K562 (cell line): ENCODE data around the gene NECTIN2.

Source experiments
- ATF1 ChIP-seq, 2 experiments: fragments of 450-650 bp in 1 of 2; IDR thresholded peaks; 2 replicates each; pipeline ENCODE4 v1.6.1; 2016; ENCODE audit warnings: missing compliant biosample characterization in 1 of 2, missing genetic modification characterization in 1 of 2
- CBFA2T2 ChIP-seq: fragments of 450-650 bp; conservative IDR thresholded peaks from 2 replicates; pipeline ENCODE4 v1.6.1; 2017; ENCODE audit warnings: mild to moderate bottlenecking
- CBFB ChIP-seq: sonication (generic); formaldehyde crosslinking; IDR thresholded peaks from 2 replicates; pipeline ENCODE4 v1.4.0; 2020; ENCODE audit warnings: mild to moderate bottlenecking, missing genetic modification reagents
- FOXK2 ChIP-seq, 2 experiments: fragments of 450-650 bp; IDR thresholded peaks in 1 of 2; conservative IDR thresholded peaks in 1 of 2; 2 replicates each; pipeline ENCODE4 v1.6.1; 2016; ENCODE audit warnings: low read depth in 2 of 2, mild to moderate bottlenecking in 1 of 2
- FOXM1 ChIP-seq, 2 experiments: fragments of 450-650 bp in 1 of 2; sonication (generic) in 1 of 2; formaldehyde crosslinking in 1 of 2; IDR thresholded peaks; 2 replicates each; pipeline versions ENCODE4 v1.6.1 to v1.9.0; 2017 to 2022; ENCODE audit warnings: low read depth in 2 of 2, mild to moderate bottlenecking in 2 of 2, missing genetic modification reagents in 1 of 2, moderate library complexity in 1 of 2
- LCOR ChIP-seq: sonication (generic); formaldehyde crosslinking; IDR thresholded peaks from 2 replicates; pipeline ENCODE4 v1.8.0; 2022; ENCODE audit warnings: mild to moderate bottlenecking, missing genetic modification reagents
- PHF8 ChIP-seq: fragments of 200-600 bp; sonication (generic); IDR thresholded peaks from 2 replicates; pipeline ENCODE4 v1.6.1; 2012; ENCODE audit warnings: mixed run types, mild to moderate bottlenecking, inconsistent platforms, low read length, moderate library complexity, borderline replicate concordance
- POLR2A ChIP-seq: fragments of 450-650 bp; conservative IDR thresholded peaks from 2 replicates; pipeline ENCODE4 v1.6.1; 2016
- SETDB1 ChIP-seq: IDR thresholded peaks from one replicate; pipeline ENCODE4 v1.6.1; 2012; ENCODE audit warnings: low read length, control low read depth, inconsistent platforms
- SMAD2 ChIP-seq: fragments of 150-350 bp; IDR thresholded peaks from 2 replicates; pipeline ENCODE4 v1.6.1; 2014; ENCODE audit warnings: low read depth, mild to moderate bottlenecking, low read length
- SMC3 ChIP-seq: conservative IDR thresholded peaks from 2 replicates; pipeline ENCODE4 v1.6.1; 2011; ENCODE audit warnings: low read depth, low read length, improper control_type of control experiment; ENCODE audit not compliant: insufficient read depth
- TF ChIP-seq, protein P1 (sequence below), 3 experiments: IDR thresholded peaks in 2 of 3; conservative IDR thresholded peaks in 1 of 3; 2 replicates each; pipeline ENCODE4 v1.5.1; 2011 to 2012; ENCODE audit warnings: low read length in 3 of 3, mild to moderate bottlenecking in 3 of 3, control low read depth in 2 of 3, improper control_type of control experiment in 1 of 3, inconsistent platforms in 1 of 3, low read depth in 1 of 3, mixed read lengths in 1 of 3, moderate library complexity in 1 of 3; ENCODE audit not compliant: insufficient read depth in 2 of 3
- TF ChIP-seq, protein P2 (sequence below), 2 experiments: fragments of 450-650 bp; formaldehyde crosslinking in 1 of 2; IDR thresholded peaks; 2 replicates each; pipeline versions ENCODE4 v1.4.0 to v1.6.1; 2014 to 2020; ENCODE audit warnings: mild to moderate bottlenecking in 2 of 2, borderline replicate concordance in 1 of 2, low read depth in 1 of 2

DNA sequence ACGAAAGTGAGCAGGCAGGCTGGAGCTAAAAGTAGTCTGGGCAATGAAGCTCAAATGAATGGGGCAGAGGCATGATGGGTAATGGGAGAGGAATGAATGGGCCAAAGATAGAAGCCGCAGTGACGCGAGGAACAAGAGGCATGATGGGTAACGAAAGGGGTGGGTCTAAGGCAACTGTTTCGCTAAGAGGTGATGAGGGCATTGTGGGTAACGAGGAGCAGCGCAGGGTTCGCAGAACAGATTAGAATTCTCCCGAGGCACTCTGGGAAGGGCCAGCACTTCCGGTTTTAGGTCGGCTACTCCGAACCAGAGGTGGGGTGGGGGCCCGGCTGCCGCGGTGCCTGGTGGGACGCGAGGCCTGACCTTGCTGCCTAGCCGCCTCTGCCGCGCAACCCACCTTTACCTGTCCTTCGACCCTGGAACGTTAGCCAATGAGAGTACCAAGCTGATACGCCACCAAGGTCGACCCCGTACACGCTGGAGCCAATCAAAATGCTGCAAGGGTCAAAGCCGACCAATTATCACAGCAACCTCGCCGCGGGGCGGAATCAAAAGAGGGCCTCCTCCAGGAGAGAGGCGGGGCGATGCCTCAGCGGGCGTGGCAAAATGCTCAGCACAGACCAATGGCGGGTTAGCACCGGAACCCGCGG, 44.4 kb downstream of the NECTIN2 start:
- no peak for TF ChIP-seq SMC3
- TF ChIP-seq PHF8: no peak
- TF ChIP-seq FOXM1 (IDR thresholded peaks at IDR 0.05; ENCODE audit: low read depth): peak; percentile 15; the same call in 1 of the 2 replicates
- no peak for TF ChIP-seq FOXM1 (CRISPR knock-in tag; IDR thresholded peaks at IDR 0.05; ENCODE audit: low read depth)
- TF ChIP-seq SMAD2: no peak
- peak; percentile 89 to 92 for TF ChIP-seq FOXK2 (conservative IDR thresholded peaks at IDR 0.05 in 1 of 2, IDR thresholded peaks at IDR 0.05 in 1 of 2; ENCODE audit: low read depth in 2 of 2)
- TF ChIP-seq CBFA2T2: no peak
- no peak; the same call in 1 of the 2 replicates for TF ChIP-seq LCOR (CRISPR knock-in tag)
- TF ChIP-seq CBFB: no peak
- 0 out of 2 replicates have a peak, but pooled peaks have one; percentile 17 for TF ChIP-seq ATF1 (CRISPR knock-in tag; IDR thresholded peaks at IDR 0.05)
- TF ChIP-seq ATF1 (tag; IDR thresholded peaks at IDR 0.05): peak; percentile 93
- TF ChIP-seq, protein P1, sequence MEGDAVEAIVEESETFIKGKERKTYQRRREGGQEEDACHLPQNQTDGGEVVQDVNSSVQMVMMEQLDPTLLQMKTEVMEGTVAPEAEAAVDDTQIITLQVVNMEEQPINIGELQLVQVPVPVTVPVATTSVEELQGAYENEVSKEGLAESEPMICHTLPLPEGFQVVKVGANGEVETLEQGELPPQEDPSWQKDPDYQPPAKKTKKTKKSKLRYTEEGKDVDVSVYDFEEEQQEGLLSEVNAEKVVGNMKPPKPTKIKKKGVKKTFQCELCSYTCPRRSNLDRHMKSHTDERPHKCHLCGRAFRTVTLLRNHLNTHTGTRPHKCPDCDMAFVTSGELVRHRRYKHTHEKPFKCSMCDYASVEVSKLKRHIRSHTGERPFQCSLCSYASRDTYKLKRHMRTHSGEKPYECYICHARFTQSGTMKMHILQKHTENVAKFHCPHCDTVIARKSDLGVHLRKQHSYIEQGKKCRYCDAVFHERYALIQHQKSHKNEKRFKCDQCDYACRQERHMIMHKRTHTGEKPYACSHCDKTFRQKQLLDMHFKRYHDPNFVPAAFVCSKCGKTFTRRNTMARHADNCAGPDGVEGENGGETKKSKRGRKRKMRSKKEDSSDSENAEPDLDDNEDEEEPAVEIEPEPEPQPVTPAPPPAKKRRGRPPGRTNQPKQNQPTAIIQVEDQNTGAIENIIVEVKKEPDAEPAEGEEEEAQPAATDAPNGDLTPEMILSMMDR (IDR thresholded peaks at IDR 0.05 in 2 of 3, conservative IDR thresholded peaks at IDR 0.05 in 1 of 3; ENCODE audit: insufficient read depth in 2 of 3, low read depth in 1 of 3, low read length in 3 of 3): no peak
- TF ChIP-seq, protein P2, sequence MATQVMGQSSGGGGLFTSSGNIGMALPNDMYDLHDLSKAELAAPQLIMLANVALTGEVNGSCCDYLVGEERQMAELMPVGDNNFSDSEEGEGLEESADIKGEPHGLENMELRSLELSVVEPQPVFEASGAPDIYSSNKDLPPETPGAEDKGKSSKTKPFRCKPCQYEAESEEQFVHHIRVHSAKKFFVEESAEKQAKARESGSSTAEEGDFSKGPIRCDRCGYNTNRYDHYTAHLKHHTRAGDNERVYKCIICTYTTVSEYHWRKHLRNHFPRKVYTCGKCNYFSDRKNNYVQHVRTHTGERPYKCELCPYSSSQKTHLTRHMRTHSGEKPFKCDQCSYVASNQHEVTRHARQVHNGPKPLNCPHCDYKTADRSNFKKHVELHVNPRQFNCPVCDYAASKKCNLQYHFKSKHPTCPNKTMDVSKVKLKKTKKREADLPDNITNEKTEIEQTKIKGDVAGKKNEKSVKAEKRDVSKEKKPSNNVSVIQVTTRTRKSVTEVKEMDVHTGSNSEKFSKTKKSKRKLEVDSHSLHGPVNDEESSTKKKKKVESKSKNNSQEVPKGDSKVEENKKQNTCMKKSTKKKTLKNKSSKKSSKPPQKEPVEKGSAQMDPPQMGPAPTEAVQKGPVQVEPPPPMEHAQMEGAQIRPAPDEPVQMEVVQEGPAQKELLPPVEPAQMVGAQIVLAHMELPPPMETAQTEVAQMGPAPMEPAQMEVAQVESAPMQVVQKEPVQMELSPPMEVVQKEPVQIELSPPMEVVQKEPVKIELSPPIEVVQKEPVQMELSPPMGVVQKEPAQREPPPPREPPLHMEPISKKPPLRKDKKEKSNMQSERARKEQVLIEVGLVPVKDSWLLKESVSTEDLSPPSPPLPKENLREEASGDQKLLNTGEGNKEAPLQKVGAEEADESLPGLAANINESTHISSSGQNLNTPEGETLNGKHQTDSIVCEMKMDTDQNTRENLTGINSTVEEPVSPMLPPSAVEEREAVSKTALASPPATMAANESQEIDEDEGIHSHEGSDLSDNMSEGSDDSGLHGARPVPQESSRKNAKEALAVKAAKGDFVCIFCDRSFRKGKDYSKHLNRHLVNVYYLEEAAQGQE (IDR thresholded peaks at IDR 0.05; ENCODE audit: borderline replicate concordance): no peak
- TF ChIP-seq, protein P2 (CRISPR knock-in tag; IDR thresholded peaks at IDR 0.05; ENCODE audit: low read depth): no peak
- peak; percentile 98 for TF ChIP-seq POLR2A
- peak; percentile 98 for TF ChIP-seq SETDB1
